ENCODE data around the gene EN2. TPM values are rescaled to one million over a fixed set of nuclear protein-coding genes. Genes with fewer than 3 reads are reported as not detected.

The EN2 gene
- total and polyA plus RNA-seq, 2 donors (not counting 1 experiment from before 2014, with no cell fraction given) = not detected

GRCh38 chr7:155496267-155497005 lies 38.5 kb downstream of the EN2 start:
- H3K9ac ChIP-seq (ENCODE audit: low read length) = no peak overlapping the region
- Mint-ChIP-seq H3K4me3 (no peak overlapping the region), H3K27me3 (peaks cover 33% of the 10 kb centered on the region), H3K9me3 (ENCODE audit: insufficient read depth) (no peaks in the 10 kb centered on the region), H3K4me1 (peaks cover 6% of the 10 kb centered on the region), H3K27ac (no peak overlapping the region)
- no peaks in the 10 kb centered on the region for H4K20me1 ChIP-seq (ENCODE audit: control insufficient read depth, insufficient read depth, low read length, poor library complexity, severe bottlenecking)
- TF ChIP-seq, protein P1, sequence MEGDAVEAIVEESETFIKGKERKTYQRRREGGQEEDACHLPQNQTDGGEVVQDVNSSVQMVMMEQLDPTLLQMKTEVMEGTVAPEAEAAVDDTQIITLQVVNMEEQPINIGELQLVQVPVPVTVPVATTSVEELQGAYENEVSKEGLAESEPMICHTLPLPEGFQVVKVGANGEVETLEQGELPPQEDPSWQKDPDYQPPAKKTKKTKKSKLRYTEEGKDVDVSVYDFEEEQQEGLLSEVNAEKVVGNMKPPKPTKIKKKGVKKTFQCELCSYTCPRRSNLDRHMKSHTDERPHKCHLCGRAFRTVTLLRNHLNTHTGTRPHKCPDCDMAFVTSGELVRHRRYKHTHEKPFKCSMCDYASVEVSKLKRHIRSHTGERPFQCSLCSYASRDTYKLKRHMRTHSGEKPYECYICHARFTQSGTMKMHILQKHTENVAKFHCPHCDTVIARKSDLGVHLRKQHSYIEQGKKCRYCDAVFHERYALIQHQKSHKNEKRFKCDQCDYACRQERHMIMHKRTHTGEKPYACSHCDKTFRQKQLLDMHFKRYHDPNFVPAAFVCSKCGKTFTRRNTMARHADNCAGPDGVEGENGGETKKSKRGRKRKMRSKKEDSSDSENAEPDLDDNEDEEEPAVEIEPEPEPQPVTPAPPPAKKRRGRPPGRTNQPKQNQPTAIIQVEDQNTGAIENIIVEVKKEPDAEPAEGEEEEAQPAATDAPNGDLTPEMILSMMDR (IDR thresholded peaks at IDR 0.05) = no peak
- no peak for TF ChIP-seq EZH2 (IDR thresholded peaks at IDR 0.05; ENCODE audit: borderline replicate concordance, insufficient read depth, low read depth, low read length, poor library complexity, severe bottlenecking)
- no peak overlapping the region for H2AFZ ChIP-seq (ENCODE audit: insufficient read depth, low read depth, low read length, poor library complexity, severe bottlenecking)
- 85% methylated on average over 17 of the region's 23 CpGs for WGBS (ENCODE audit: insufficient coverage)
- intact Hi-C loops (cut with micrococcal nuclease) = no loop called here
- peaks cover 6% of the 10 kb centered on the region in 2 donors for H3K4me1 ChIP-seq (ENCODE audit: control insufficient read depth in 2 of 2, insufficient read depth in 2 of 2, low read length in 2 of 2)
- POLR2A ChIA-PET = interaction anchor here (1.2 kb wide), 1 partner anchor 124 kb away, joined by 4 read pairs; no protein-coding TSS in a partner anchor
- CTCF ChIA-PET = no interaction called here
- ATAC-seq (ENCODE audit: low read depth) (no peak), DNase-seq (no peak)
- no peak overlapping the region for H3K4me3 ChIP-seq (ENCODE audit: control extremely low read depth in 1 of 5, extremely low read depth in 1 of 5, insufficient read depth in 1 of 5, low read depth in 2 of 5, low read length in 4 of 5)
- peaks cover 0 to 11% (median 0%) of the 10 kb centered on the region in 3 donors for H3K9me3 ChIP-seq (ENCODE audit: control extremely low read depth in 1 of 3, control insufficient read depth in 2 of 3, insufficient read depth in 1 of 3, low read length in 2 of 3)
- H3K36me3 ChIP-seq (replicated peaks in 1 of 2; ENCODE audit: control extremely low read depth in 1 of 2, control insufficient read depth in 1 of 2, extremely low read depth in 1 of 2, insufficient read depth in 2 of 2, low read length in 1 of 2) = no peaks in the 10 kb centered on the region
- no peak overlapping the region for H3K27ac ChIP-seq (ENCODE audit: low read length in 2 of 2)
- H3K79me2 ChIP-seq (ENCODE audit: control insufficient read depth, insufficient read depth, low read length) = no peaks in the 10 kb centered on the region
- peaks cover 0 to 33% (median 15%) of the 10 kb centered on the region in 4 experiments for H3K27me3 ChIP-seq (replicated peaks in 1 of 4; ENCODE audit: control extremely low read depth in 1 of 4, control insufficient read depth in 3 of 4, insufficient read depth in 4 of 4, low read length in 3 of 4)
- H3K4me2 ChIP-seq (replicated peaks; ENCODE audit: low read depth, low read length, poor library complexity, severe bottlenecking) = no peak overlapping the region

GRCh38 chr7:155497149-155497901 lies 39.4 kb downstream of the EN2 start:
- no peaks in the 10 kb centered on the region for H3K4me1 ChIP-seq (ENCODE audit: control insufficient read depth in 2 of 2, insufficient read depth in 2 of 2, low read length in 2 of 2)
- Mint-ChIP-seq H3K4me3 (no peak overlapping the region), H3K27me3 (peaks cover 36% of the 10 kb centered on the region), H3K27ac (no peak overlapping the region), H3K4me1 (no peaks in the 10 kb centered on the region), H3K9me3 (ENCODE audit: insufficient read depth) (no peaks in the 10 kb centered on the region)
- no peaks in the 10 kb centered on the region for H3K79me2 ChIP-seq (ENCODE audit: control insufficient read depth, insufficient read depth, low read length)
- intact Hi-C loops (cut with micrococcal nuclease) = no loop called here
- H3K27ac ChIP-seq (ENCODE audit: low read length in 2 of 2) = no peak overlapping the region
- no peak overlapping the region for H3K4me2 ChIP-seq (replicated peaks; ENCODE audit: low read depth, low read length, poor library complexity, severe bottlenecking)
- no peak for DNase-seq
- TF ChIP-seq EZH2 (IDR thresholded peaks at IDR 0.05; ENCODE audit: borderline replicate concordance, insufficient read depth, low read depth, low read length, poor library complexity, severe bottlenecking) = no peak
- TF ChIP-seq, protein P1 (IDR thresholded peaks at IDR 0.05) = no peak
- H4K20me1 ChIP-seq (ENCODE audit: control insufficient read depth, insufficient read depth, low read length, poor library complexity, severe bottlenecking) = no peaks in the 10 kb centered on the region
- no peak for ATAC-seq (ENCODE audit: low read depth)
- no peak overlapping the region for H2AFZ ChIP-seq (ENCODE audit: insufficient read depth, low read depth, low read length, poor library complexity, severe bottlenecking)
- H3K36me3 ChIP-seq (replicated peaks in 1 of 2; ENCODE audit: control extremely low read depth in 1 of 2, control insufficient read depth in 1 of 2, extremely low read depth in 1 of 2, insufficient read depth in 2 of 2, low read length in 1 of 2) = no peaks in the 10 kb centered on the region
- H3K27me3 ChIP-seq (replicated peaks in 1 of 4; ENCODE audit: control extremely low read depth in 1 of 4, control insufficient read depth in 3 of 4, insufficient read depth in 4 of 4, low read length in 3 of 4) = peaks cover 0 to 30% (median 22%) of the 10 kb centered on the region in 4 experiments
- no peak overlapping the region for H3K9ac ChIP-seq (ENCODE audit: low read length)
- CTCF ChIA-PET = no interaction called here
- no peak overlapping the region for H3K4me3 ChIP-seq (ENCODE audit: control extremely low read depth in 1 of 5, extremely low read depth in 1 of 5, insufficient read depth in 1 of 5, low read depth in 2 of 5, low read length in 4 of 5)
- POLR2A ChIA-PET = no interaction called here
- peaks cover 0 to 5% (median 0%) of the 10 kb centered on the region in 3 donors for H3K9me3 ChIP-seq (ENCODE audit: control extremely low read depth in 1 of 3, control insufficient read depth in 2 of 3, insufficient read depth in 1 of 3, low read length in 2 of 3)
- WGBS (ENCODE audit: insufficient coverage) = 85% methylated on average over 22 of the region's 26 CpGs
